ENCODE measurements around the gene OGA.

Gene OGA

GRCh38 chr10:101818872-101819633 lies 809 bp upstream of the OGA start:
- TF ChIP-seq CTCF (IDR thresholded peaks at IDR 0.05; ENCODE audit: borderline replicate concordance, insufficient read depth, low read depth, low read length) = no peak
- H3K4me3 ChIP-seq (ENCODE audit: low read depth, low read length) = peak overlapping the region; percentile 96

- no peak for TF ChIP-seq CTCF (IDR thresholded peaks at IDR 0.05; ENCODE audit: borderline replicate concordance, insufficient read depth, low read depth, low read length)
- peak overlapping the region; percentile 96 for H3K4me3 ChIP-seq (ENCODE audit: low read depth, low read length)
Observed at GRCh38 chr10:101817337-101818118, 716 bp downstream of the OGA start.

- TF ChIP-seq CTCF (IDR thresholded peaks at IDR 0.05; ENCODE audit: borderline replicate concordance, insufficient read depth, low read depth, low read length) = no peak
Observed at GRCh38 chr10:101816913-101817336, 1.3 kb downstream of the OGA start.

GRCh38 chr10:101816376-101816775 lies 1.9 kb downstream of the OGA start:
- H3K4me3 ChIP-seq (ENCODE audit: low read depth, low read length) = peak overlapping the region; percentile 96
- TF ChIP-seq CTCF (IDR thresholded peaks at IDR 0.05; ENCODE audit: borderline replicate concordance, insufficient read depth, low read depth, low read length) = no peak

More at GRCh38 chr10:101816913-101817336, 1.3 kb downstream of the OGA start:
- peak overlapping the region; percentile 96 for H3K4me3 ChIP-seq (ENCODE audit: low read depth, low read length)

GRCh38 chr10:101814466-101815071 lies 3.7 kb downstream of the OGA start:
- no peak for TF ChIP-seq CTCF (IDR thresholded peaks at IDR 0.05; ENCODE audit: borderline replicate concordance, insufficient read depth, low read depth, low read length)
- peak overlapping the region; percentile 96 for H3K4me3 ChIP-seq (ENCODE audit: low read depth, low read length)

GRCh38 chr10:101812606-101813005 lies 5.6 kb downstream of the OGA start:
- no peak for TF ChIP-seq CTCF (IDR thresholded peaks at IDR 0.05; ENCODE audit: borderline replicate concordance, insufficient read depth, low read depth, low read length)
- H3K4me3 ChIP-seq (ENCODE audit: low read depth, low read length) = no peak overlapping the region

All from GM12875 (cell line).